SU-DHL-6 (cell line): ENCODE results near the gene NFATC1.

Experiments used
- EZH2phosphoT487 ChIP-seq: fragments of 200-600 bp; sonication (generic), shearing (Covaris generic); conservative IDR thresholded peaks from 2 replicates; pipeline ENCODE4 v1.6.1; 2018; ENCODE audit warnings: mild to moderate bottlenecking, antibody characterized with exemption, low read length, moderate library complexity, mixed read lengths
- TF ChIP-seq, protein P1 (sequence below): fragments of 200-600 bp; sonication (generic); IDR thresholded peaks from one replicate; pipeline ENCODE4 v1.5.1; 2017; ENCODE audit warnings: antibody characterized with exemption, mild to moderate bottlenecking, low read length, moderate library complexity; ENCODE audit not compliant: insufficient read depth, poor library complexity, severe bottlenecking

DNA sequence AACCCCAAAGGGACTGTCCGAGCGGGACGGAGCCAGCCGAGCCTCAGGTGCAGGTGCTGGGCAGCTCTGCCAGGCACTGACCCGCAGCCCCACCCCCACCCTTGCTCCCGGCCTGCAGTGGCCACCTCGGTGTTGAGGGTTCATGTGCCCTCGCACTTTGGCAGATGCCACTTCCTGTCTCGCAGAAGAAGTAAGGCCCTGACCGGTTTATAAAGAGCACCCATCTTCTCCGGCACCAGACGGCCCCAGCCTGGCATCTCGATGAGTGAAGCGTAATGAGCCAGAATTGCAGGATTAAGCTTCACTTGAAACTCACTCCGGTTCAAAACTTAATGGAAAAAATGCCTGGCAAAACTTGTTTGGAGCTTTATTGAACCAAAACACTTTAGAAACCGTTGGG lies 10.9 kb upstream of the NFATC1 start:
- TF ChIP-seq EZH2phosphoT487: no peak
- TF ChIP-seq, protein P1, sequence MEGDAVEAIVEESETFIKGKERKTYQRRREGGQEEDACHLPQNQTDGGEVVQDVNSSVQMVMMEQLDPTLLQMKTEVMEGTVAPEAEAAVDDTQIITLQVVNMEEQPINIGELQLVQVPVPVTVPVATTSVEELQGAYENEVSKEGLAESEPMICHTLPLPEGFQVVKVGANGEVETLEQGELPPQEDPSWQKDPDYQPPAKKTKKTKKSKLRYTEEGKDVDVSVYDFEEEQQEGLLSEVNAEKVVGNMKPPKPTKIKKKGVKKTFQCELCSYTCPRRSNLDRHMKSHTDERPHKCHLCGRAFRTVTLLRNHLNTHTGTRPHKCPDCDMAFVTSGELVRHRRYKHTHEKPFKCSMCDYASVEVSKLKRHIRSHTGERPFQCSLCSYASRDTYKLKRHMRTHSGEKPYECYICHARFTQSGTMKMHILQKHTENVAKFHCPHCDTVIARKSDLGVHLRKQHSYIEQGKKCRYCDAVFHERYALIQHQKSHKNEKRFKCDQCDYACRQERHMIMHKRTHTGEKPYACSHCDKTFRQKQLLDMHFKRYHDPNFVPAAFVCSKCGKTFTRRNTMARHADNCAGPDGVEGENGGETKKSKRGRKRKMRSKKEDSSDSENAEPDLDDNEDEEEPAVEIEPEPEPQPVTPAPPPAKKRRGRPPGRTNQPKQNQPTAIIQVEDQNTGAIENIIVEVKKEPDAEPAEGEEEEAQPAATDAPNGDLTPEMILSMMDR: no peak
